ENCODE measurements around the gene FAM168A.
"Not testable (repeated sequence)": the region's sequence is repeated elsewhere in the genome, so short reads cannot be mapped to it uniquely, and the experiment has no call there.

FAM168A gene

GRCh38 chr11:73577496-73577917, 20.4 kb downstream of the FAM168A start:
- Histone ChIP-seq H3F3A (ENCODE audit: control insufficient read depth, insufficient read depth) (no peaks in the 10 kb centered on the region), H3K9me3 (ENCODE audit: control insufficient read depth, insufficient read depth, low read length) (no peaks in the 10 kb centered on the region), H3K27me3 (ENCODE audit: control insufficient read depth, low read length) (no peaks in the 10 kb centered on the region), H3K4me1 (ENCODE audit: control insufficient read depth, low read length) (peaks cover 16% of the 10 kb centered on the region), H3K4me2 (ENCODE audit: low read length) (no peak overlapping the region), H3K27ac (ENCODE audit: low read depth, low read length) (no peak overlapping the region), H3K79me2 (ENCODE audit: control insufficient read depth, low read length) (peaks cover 65% of the 10 kb centered on the region), H3K9me2 (replicated peaks; ENCODE audit: control insufficient read depth, low read length) (no peaks in the 10 kb centered on the region), H3K36me3 (ENCODE audit: control insufficient read depth, low read length) (peaks cover 17% of the 10 kb centered on the region), H4K20me1 (ENCODE audit: control insufficient read depth, insufficient read depth, low read depth, low read length) (no peaks in the 10 kb centered on the region), H3K4me3 (ENCODE audit: low read length) (no peak overlapping the region)
- no peak for TF ChIP-seq EZH2phosphoT487 (IDR thresholded peaks at IDR 0.05; ENCODE audit: borderline replicate concordance, low read length)
- TF ChIP-seq, protein P1, sequence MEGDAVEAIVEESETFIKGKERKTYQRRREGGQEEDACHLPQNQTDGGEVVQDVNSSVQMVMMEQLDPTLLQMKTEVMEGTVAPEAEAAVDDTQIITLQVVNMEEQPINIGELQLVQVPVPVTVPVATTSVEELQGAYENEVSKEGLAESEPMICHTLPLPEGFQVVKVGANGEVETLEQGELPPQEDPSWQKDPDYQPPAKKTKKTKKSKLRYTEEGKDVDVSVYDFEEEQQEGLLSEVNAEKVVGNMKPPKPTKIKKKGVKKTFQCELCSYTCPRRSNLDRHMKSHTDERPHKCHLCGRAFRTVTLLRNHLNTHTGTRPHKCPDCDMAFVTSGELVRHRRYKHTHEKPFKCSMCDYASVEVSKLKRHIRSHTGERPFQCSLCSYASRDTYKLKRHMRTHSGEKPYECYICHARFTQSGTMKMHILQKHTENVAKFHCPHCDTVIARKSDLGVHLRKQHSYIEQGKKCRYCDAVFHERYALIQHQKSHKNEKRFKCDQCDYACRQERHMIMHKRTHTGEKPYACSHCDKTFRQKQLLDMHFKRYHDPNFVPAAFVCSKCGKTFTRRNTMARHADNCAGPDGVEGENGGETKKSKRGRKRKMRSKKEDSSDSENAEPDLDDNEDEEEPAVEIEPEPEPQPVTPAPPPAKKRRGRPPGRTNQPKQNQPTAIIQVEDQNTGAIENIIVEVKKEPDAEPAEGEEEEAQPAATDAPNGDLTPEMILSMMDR (IDR thresholded peaks at IDR 0.05; ENCODE audit: low read depth, low read length, poor library complexity, severe bottlenecking): no peak

GRCh38 chr11:73576185-73576614, 21.7 kb downstream of the FAM168A start:
- H3K4me2 ChIP-seq (ENCODE audit: low read length): no peak overlapping the region
- H3K36me3 ChIP-seq (ENCODE audit: control insufficient read depth, low read length): peaks cover 17% of the 10 kb centered on the region
- no peaks in the 10 kb centered on the region for H3K27me3 ChIP-seq (ENCODE audit: control insufficient read depth, low read length)
- no peak overlapping the region for H3K4me3 ChIP-seq (ENCODE audit: low read length)
- H4K20me1 ChIP-seq (ENCODE audit: control insufficient read depth, insufficient read depth, low read depth, low read length): no peaks in the 10 kb centered on the region
- no peaks in the 10 kb centered on the region for H3F3A ChIP-seq (ENCODE audit: control insufficient read depth, insufficient read depth)
- no peaks in the 10 kb centered on the region for H3K9me2 ChIP-seq (replicated peaks; ENCODE audit: control insufficient read depth, low read length)
- peaks cover 57% of the 10 kb centered on the region for H3K79me2 ChIP-seq (ENCODE audit: control insufficient read depth, low read length)
- TF ChIP-seq, protein P1 (IDR thresholded peaks at IDR 0.05; ENCODE audit: low read depth, low read length, poor library complexity, severe bottlenecking): no peak
- no peak overlapping the region for H3K27ac ChIP-seq (ENCODE audit: low read depth, low read length)
- no peaks in the 10 kb centered on the region for H3K9me3 ChIP-seq (ENCODE audit: control insufficient read depth, insufficient read depth, low read length)
- peaks cover 13% of the 10 kb centered on the region for H3K4me1 ChIP-seq (ENCODE audit: control insufficient read depth, low read length)

DNA sequence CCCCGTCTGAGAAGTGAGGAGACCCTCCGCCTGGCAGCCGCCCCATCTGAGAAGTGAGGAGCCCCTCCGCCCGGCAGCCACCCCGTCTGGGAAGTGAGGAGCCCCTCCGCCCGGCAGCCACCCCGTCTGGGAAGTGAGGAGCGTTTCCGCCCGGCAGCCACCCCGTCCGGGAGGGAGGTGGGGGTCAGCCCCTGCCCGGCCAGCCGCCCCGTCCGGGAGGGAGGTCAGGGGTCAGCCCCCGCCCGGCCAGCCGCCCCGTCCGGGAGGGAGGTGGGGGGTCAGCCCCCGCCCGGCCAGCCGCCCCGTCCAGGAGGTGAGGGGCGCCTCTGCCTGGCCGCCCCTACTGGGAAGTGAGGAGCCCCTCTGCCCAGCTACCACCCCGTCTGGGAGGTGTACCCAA, 25.9 kb downstream of the FAM168A start:
- not testable (repeated sequence) for H3K4me1 ChIP-seq (ENCODE audit: control insufficient read depth, low read length); H3K36me3 ChIP-seq (ENCODE audit: control insufficient read depth, low read length); H3F3A ChIP-seq (ENCODE audit: control insufficient read depth, insufficient read depth); H4K20me1 ChIP-seq (ENCODE audit: control insufficient read depth, insufficient read depth, low read depth, low read length); H3K4me3 ChIP-seq (ENCODE audit: low read length); H3K9me2 ChIP-seq (replicated peaks; ENCODE audit: control insufficient read depth, low read length); H3K27ac ChIP-seq (ENCODE audit: low read depth, low read length); H3K4me2 ChIP-seq (ENCODE audit: low read length); H3K27me3 ChIP-seq (ENCODE audit: control insufficient read depth, low read length); H3K9me3 ChIP-seq (ENCODE audit: control insufficient read depth, insufficient read depth, low read length)
- H3K79me2 ChIP-seq (ENCODE audit: control insufficient read depth, low read length): peaks cover 36% of the 10 kb centered on the region

GRCh38 chr11:73570415-73571114, 27.3 kb downstream of the FAM168A start:
- Histone ChIP-seq H3K4me2 (ENCODE audit: low read length) (no peak overlapping the region), H3K4me1 (ENCODE audit: control insufficient read depth, low read length) (no peaks in the 10 kb centered on the region), H3K9me2 (replicated peaks; ENCODE audit: control insufficient read depth, low read length) (no peaks in the 10 kb centered on the region), H3K79me2 (ENCODE audit: control insufficient read depth, low read length) (peaks cover 33% of the 10 kb centered on the region), H4K20me1 (ENCODE audit: control insufficient read depth, insufficient read depth, low read depth, low read length) (no peaks in the 10 kb centered on the region; the same call in 1 of the 2 replicates), H3K27me3 (ENCODE audit: control insufficient read depth, low read length) (no peaks in the 10 kb centered on the region), H3K27ac (ENCODE audit: low read depth, low read length) (no peak overlapping the region), H3K4me3 (ENCODE audit: low read length) (no peak overlapping the region), H3K36me3 (ENCODE audit: control insufficient read depth, low read length) (no peaks in the 10 kb centered on the region; the same call in 1 of the 2 replicates), H3F3A (ENCODE audit: control insufficient read depth, insufficient read depth) (no peaks in the 10 kb centered on the region), H3K9me3 (ENCODE audit: control insufficient read depth, insufficient read depth, low read length) (no peaks in the 10 kb centered on the region)
- TF ChIP-seq, protein P1 (IDR thresholded peaks at IDR 0.05; ENCODE audit: low read depth, low read length, poor library complexity, severe bottlenecking): no peak
- TF ChIP-seq EZH2phosphoT487 (IDR thresholded peaks at IDR 0.05; ENCODE audit: borderline replicate concordance, low read length): no peak

All from DOHH2 (cell line).